Right ventricle myocardium superior (tissue), 1 donor: ENCODE measurements around the gene ANGPTL2. TPM values are rescaled to one million over a fixed set of nuclear protein-coding genes. Genes with fewer than 3 reads are reported as not detected.
"Not testable (repeated sequence)": the region's sequence is repeated elsewhere in the genome, so short reads cannot be mapped to it uniquely, and the experiment has no call there.

Source experiments
- ATAC-seq: fragments of 200-7000 bp; cut with Tn5 transposase; one replicate; pipeline ENCODE4 v1.9.1; 2020; ENCODE audit warnings: mild to moderate bottlenecking; ENCODE audit not compliant: poor library complexity
- DNase-seq: peaks from one replicate; pipeline ENCODE4 v3.0.0-alpha.2; 2020
- intact Hi-C: fragments of 100-400 bp; cut with DNase I; formaldehyde crosslinking; loops from one replicate; pipeline ENCODE4 v1.11.2; 2022
- total RNA-seq: library from RNA; stranded (reverse); fragmentation: NEBNext Ultra II Directional; extraction: Animal tissue kit (Norgen Biotek cat#: 25700); gene quantifications from one replicate; pipeline ENCODE4 v1.2.1, GENCODE V29; 2021
- donor health status: DM: no; HTN: yes; CAD: no; lungs with severe emphysema.

The ANGPTL2 gene
- total RNA-seq, 1 donor from 2014 or later, result 32.6 TPM

- intact Hi-C loops, result no loop called here
- ATAC-seq, result no peak
- no peak for DNase-seq
These were observed 36.9 kb upstream of the ANGPTL2 start for GRCh38 chr9:127159325-127159801.

- no peak for DNase-seq
- intact Hi-C loops, result no loop called here
- no peak for ATAC-seq
These were observed 36.4 kb upstream of the ANGPTL2 start for GRCh38 chr9:127158786-127159324.

GRCh38 chr9:127155314-127155960, 33.0 kb upstream of the ANGPTL2 start:
- intact Hi-C loops, result no loop called here
- no peak for ATAC-seq
- DNase-seq, result no peak

GRCh38 chr9:127154390-127155191, 32.2 kb upstream of the ANGPTL2 start:
- DNase-seq, result peak; percentile 84
- intact Hi-C loops, result no loop called here
- peak; percentile 88 for ATAC-seq

GRCh38 chr9:127154003-127154389, 31.6 kb upstream of the ANGPTL2 start:
- ATAC-seq, result peak; percentile 13
- intact Hi-C loops, result no loop called here

GRCh38 chr9:127153501-127153900, 31.1 kb upstream of the ANGPTL2 start:
- no peak for DNase-seq
- no peak for ATAC-seq
- intact Hi-C loops, result no loop called here

More at GRCh38 chr9:127154003-127154389, 31.6 kb upstream of the ANGPTL2 start:
- no peak for DNase-seq

- no peak for ATAC-seq
- intact Hi-C loops, result no loop called here
These were observed 27.3 kb upstream of the ANGPTL2 start for GRCh38 chr9:127149463-127150390.

GRCh38 chr9:127149010-127149409, 26.6 kb upstream of the ANGPTL2 start:
- DNase-seq (no peak), ATAC-seq (no peak)
- intact Hi-C loops, result no loop called here

More at GRCh38 chr9:127149463-127150390, 27.3 kb upstream of the ANGPTL2 start:
- no peak for DNase-seq

GRCh38 chr9:127148014-127148413, 25.6 kb upstream of the ANGPTL2 start:
- ATAC-seq (no peak), DNase-seq (no peak)
- intact Hi-C loops, result no loop called here

GRCh38 chr9:127147251-127147650, 24.8 kb upstream of the ANGPTL2 start:
- DNase-seq (no peak), ATAC-seq (no peak)
- intact Hi-C loops, result no loop called here

- DNase-seq, intact Hi-C loops, ATAC-seq: not testable (repeated sequence)
These were observed 24.4 kb upstream of the ANGPTL2 start for GRCh38 chr9:127146841-127147240.

GRCh38 chr9:127144670-127145445, 22.4 kb upstream of the ANGPTL2 start:
- intact Hi-C loops, result no loop called here
- ATAC-seq, result peak; percentile 91
- peak; percentile 69 for DNase-seq

GRCh38 chr9:127143920-127144465, 21.6 kb upstream of the ANGPTL2 start:
- intact Hi-C loops, result no loop called here
- ATAC-seq (no peak), DNase-seq (no peak)

GRCh38 chr9:127142931-127143464, 20.6 kb upstream of the ANGPTL2 start:
- DNase-seq (no peak), ATAC-seq (no peak)
- intact Hi-C loops, result no loop called here

- no peak for ATAC-seq
These were observed 19.9 kb upstream of the ANGPTL2 start for GRCh38 chr9:127142291-127142690.

GRCh38 chr9:127140842-127141675, 18.6 kb upstream of the ANGPTL2 start:
- ATAC-seq, result no peak
- no peak for DNase-seq
- intact Hi-C loops, result no loop called here

More at GRCh38 chr9:127142291-127142690, 19.9 kb upstream of the ANGPTL2 start:
- intact Hi-C loops, result no loop called here
- no peak for DNase-seq

GRCh38 chr9:127140181-127140580, 17.7 kb upstream of the ANGPTL2 start:
- ATAC-seq (no peak), DNase-seq (no peak)
- intact Hi-C loops, result no loop called here
